ENCODE measurements around the gene SFT2D3.

SFT2D3 gene

DNA sequence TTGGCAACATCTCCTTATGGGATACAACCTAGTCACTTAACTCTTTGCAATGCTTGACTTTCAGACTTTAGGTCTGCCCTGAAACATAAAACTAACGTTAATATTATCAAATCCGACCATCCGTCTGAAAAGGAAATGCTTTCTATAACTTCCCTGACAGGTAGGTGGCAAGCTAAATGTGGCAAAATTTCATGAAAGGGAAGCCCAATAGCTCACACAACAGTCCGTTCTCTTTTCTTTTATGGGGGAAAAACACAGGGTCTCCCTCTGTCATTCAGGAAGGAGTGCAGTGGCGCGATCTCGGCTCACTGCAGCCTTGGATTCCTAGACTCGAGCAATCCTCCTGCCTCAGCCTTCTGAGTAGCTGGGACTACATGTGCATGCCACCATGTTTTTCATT, 52.9 kb downstream of the SFT2D3 start:
- no peak for DNase-seq
